Measurements from ENCODE around the gene GPX6.

GRCh38 chr6:28534875-28535274, 19.3 kb upstream of the GPX6 start:
- TF ChIP-seq CTCF (IDR thresholded peaks at IDR 0.05) (no peak), ZFX (IDR thresholded peaks at IDR 0.05; ENCODE audit: borderline replicate concordance) (no peak)
